Ovary (tissue), 9 donors: Measurements from ENCODE around the gene CHST12. TPM values are rescaled to one million over a fixed set of nuclear protein-coding genes. Genes with fewer than 3 reads are reported as not detected.

Experiments used
- DNase-seq, 5 donors: peaks; one replicate each; pipeline ENCODE4 v3.0.0-alpha.2; 2019 to 2020
- H3K27ac ChIP-seq, 2 donors: fragments of 200-600 bp; one replicate each; pipeline versions ENCODE4 v1.5.1 to v1.8.0; 2019 to 2022
- H3K27me3 ChIP-seq: fragments of 200-600 bp; one replicate; pipeline ENCODE4 v1.8.0; 2022
- H3K36me3 ChIP-seq: fragments of 200-600 bp; sonication (generic); one replicate; pipeline ENCODE4 v1.5.1; 2019
- H3K4me1 ChIP-seq: one replicate; pipeline ENCODE4 v1.8.1; 2013; ENCODE audit warnings: mild to moderate bottlenecking, moderate library complexity; ENCODE audit not compliant: insufficient read depth
- H3K4me3 ChIP-seq: fragments of 200-600 bp; sonication (generic); one replicate; pipeline ENCODE4 v1.5.1; 2017
- H3K9me3 ChIP-seq, 2 donors: fragments of 200-600 bp in 1 of 2; sonication (generic) in 1 of 2; one replicate each; pipeline versions ENCODE4 v1.5.1 to v1.8.1; 2013 to 2019; ENCODE audit warnings: mild to moderate bottlenecking in 1 of 2, moderate library complexity in 1 of 2
- EP300 ChIP-seq: sonication (generic); formaldehyde crosslinking; IDR thresholded peaks from one replicate; pipeline ENCODE4 v1.6.1; 2017; ENCODE audit warnings: antibody characterized with exemption
- POLR2A ChIP-seq: fragments of 450-650 bp; IDR thresholded peaks from one replicate; pipeline ENCODE4 v1.6.1; 2017; ENCODE audit warnings: antibody characterized with exemption, mild to moderate bottlenecking, moderate library complexity
- WGBS, 3 donors: extraction: QIAGEN DNeasy Blood & Tissue Kit in 1 of 3; methylation state at CpG; one replicate each; pipeline versions ENCODE4 v1.1.5 to v1.1.7; 2013 to 2017; 5-methylcytosine and 5-hydroxymethylcytosine counted together
- intact Hi-C, 4 donors: fragments of 100-400 bp; cut with DNase I; formaldehyde crosslinking; loops; one replicate each; pipeline versions ENCODE4 v1.11.0 to v1.15.1; 2022 to 2023
- polyA plus RNA-seq, 2 donors: library from polyadenylated mRNA; stranded (reverse); fragments of 200-250 nt in 1 of 2; fragments of 350-450 nt in 1 of 2; fragmentation: Illumina TruSeq in 1 of 2; extraction: RNeasy Lipid Tissue Mini Kit (QIAGEN cat#74804) in 1 of 2; gene quantifications; one replicate each; pipeline ENCODE4 v1.2.3, GENCODE V29; 2013 to 2014
- total RNA-seq, 7 donors: library from RNA; depleted of rRNA in 2 of 7; stranded (reverse); fragments of >200 nt in 2 of 7; fragmentation: NEBNext Ultra II Directional in 3 of 7; extraction: Animal tissue kit (Norgen Biotek cat#: 25700) in 3 of 7; gene quantifications; one replicate each; pipeline versions ENCODE4 v1.1.0 to v1.2.4, GENCODE V29; 2016 to 2023
- TF ChIP-seq, protein P1 (sequence below), 3 donors: fragments of 450-650 bp in 2 of 3; fragments of 200-600 bp in 1 of 3; IDR thresholded peaks; one replicate each; pipeline versions ENCODE4 v1.5.1 to v1.8.0; 2016 to 2022; ENCODE audit warnings: antibody characterized with exemption in 3 of 3, mild to moderate bottlenecking in 1 of 3
- donor health status: DM: no; HTN: no; CAD: no; lungs with moderate emphysema.
- donor health status: DM: no; HTN: no; CAD: no.
- donor health status: Bipolar disorder and iron deficiency.
- donor health status: DM: yes; HTN: yes; CAD: no.
- donor health status: DM: no; HTN: no; CAD: no.
- donor health status: DM: yes; HTN: yes; CAD: no.

CHST12 gene
- total and polyA plus RNA-seq, 9 donors: 3.9 to 21.7 (median 12.6) TPM

DNA sequence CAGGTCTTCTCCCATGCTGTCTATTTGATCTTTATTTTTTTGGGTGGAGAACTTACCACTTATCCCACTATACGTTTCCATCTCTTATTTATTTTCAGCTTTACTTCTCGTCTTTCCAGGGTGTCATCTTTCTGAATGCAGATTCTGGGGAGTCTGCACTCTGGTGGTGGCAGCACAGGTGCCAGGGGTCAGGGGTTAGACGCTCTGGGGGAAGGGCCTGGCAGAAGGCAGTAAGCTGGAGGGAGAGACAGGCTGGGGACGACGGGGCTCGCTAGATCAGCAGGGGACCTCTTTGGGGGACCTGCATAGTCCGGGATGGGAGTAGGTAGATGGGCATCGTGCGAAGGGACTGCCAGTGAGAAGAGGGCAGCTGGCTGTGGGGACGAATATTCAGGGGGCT lies 22.3 kb downstream of the CHST12 start:
- no peaks in the 10 kb centered on the region for H3K9me3 ChIP-seq
- DNase-seq: no peak
- no peaks in the 10 kb centered on the region for H3K4me1 ChIP-seq
- H3K36me3 ChIP-seq: no peaks in the 10 kb centered on the region
- H3K4me3 ChIP-seq: no peak overlapping the region
- 85 to 89% (median 86%) methylated on average over 10 of the region's 10 CpGs for WGBS, 3 donors
- TF ChIP-seq, protein P1, sequence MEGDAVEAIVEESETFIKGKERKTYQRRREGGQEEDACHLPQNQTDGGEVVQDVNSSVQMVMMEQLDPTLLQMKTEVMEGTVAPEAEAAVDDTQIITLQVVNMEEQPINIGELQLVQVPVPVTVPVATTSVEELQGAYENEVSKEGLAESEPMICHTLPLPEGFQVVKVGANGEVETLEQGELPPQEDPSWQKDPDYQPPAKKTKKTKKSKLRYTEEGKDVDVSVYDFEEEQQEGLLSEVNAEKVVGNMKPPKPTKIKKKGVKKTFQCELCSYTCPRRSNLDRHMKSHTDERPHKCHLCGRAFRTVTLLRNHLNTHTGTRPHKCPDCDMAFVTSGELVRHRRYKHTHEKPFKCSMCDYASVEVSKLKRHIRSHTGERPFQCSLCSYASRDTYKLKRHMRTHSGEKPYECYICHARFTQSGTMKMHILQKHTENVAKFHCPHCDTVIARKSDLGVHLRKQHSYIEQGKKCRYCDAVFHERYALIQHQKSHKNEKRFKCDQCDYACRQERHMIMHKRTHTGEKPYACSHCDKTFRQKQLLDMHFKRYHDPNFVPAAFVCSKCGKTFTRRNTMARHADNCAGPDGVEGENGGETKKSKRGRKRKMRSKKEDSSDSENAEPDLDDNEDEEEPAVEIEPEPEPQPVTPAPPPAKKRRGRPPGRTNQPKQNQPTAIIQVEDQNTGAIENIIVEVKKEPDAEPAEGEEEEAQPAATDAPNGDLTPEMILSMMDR (IDR thresholded peaks at IDR 0.05): no peak
- no peak for TF ChIP-seq EP300
- TF ChIP-seq POLR2A: no peak
- intact Hi-C loops: no loop called here
- H3K27ac ChIP-seq: no peak overlapping the region
- no peaks in the 10 kb centered on the region for H3K27me3 ChIP-seq

DNA sequence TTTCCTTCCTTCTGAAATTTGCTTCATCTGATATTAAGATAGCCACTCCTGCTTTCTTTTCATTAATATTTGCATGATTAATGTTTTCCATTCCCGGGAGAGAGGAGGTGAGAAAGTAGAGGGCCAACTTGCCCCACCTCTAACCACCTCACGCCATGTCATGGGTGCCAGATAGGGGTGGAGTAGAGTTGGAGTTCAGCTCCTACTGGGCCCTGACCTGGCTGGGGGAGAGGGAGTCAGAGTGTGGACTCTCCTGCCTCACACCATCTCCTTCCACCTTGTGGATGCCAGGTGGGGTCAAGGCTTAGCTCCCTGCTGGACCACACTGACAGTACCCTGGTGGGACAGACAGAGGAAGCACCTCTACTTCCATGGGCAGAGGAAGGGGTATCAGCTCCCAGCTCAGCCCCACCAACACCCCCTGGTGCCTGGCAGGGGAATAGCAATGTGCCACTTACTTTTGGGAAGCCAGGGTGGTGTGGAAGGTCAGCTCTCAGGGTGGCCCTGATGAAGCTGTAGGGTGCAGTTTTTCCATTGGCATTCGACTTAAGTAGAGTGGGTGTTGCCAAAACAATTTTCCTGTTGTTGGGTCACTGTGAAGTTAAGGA lies 28.0 kb downstream of the CHST12 start:
- TF ChIP-seq EP300 (no peak), POLR2A (no peak)
- TF ChIP-seq, protein P1 (IDR thresholded peaks at IDR 0.05): no peak
- Histone ChIP-seq H3K4me3 (no peak overlapping the region), H3K27ac (no peak overlapping the region), H3K4me1 (no peaks in the 10 kb centered on the region), H3K36me3 (no peaks in the 10 kb centered on the region), H3K9me3 (no peaks in the 10 kb centered on the region), H3K27me3 (no peaks in the 10 kb centered on the region)
- WGBS, 3 donors: 79 to 94% (median 87%) methylated on average over 3 of the region's 3 CpGs
- intact Hi-C loops: no loop called here
- no peak for DNase-seq

DNA sequence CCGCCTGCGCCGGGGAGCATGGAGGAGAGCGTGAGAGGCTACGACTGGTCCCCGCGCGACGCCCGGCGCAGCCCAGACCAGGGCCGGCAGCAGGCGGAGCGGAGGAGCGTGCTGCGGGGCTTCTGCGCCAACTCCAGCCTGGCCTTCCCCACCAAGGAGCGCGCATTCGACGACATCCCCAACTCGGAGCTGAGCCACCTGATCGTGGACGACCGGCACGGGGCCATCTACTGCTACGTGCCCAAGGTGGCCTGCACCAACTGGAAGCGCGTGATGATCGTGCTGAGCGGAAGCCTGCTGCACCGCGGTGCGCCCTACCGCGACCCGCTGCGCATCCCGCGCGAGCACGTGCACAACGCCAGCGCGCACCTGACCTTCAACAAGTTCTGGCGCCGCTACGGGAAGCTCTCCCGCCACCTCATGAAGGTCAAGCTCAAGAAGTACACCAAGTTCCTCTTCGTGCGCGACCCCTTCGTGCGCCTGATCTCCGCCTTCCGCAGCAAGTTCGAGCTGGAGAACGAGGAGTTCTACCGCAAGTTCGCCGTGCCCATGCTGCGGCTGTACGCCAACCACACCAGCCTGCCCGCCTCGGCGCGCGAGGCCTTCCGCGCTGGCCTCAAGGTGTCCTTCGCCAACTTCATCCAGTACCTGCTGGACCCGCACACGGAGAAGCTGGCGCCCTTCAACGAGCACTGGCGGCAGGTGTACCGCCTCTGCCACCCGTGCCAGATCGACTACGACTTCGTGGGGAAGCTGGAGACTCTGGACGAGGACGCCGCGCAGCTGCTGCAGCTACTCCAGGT lies 29.7 kb downstream of the CHST12 start:
- Histone ChIP-seq H3K9me3 (no peaks in the 10 kb centered on the region), H3K4me3 (no peak overlapping the region), H3K4me1 (no peaks in the 10 kb centered on the region), H3K27me3 (no peaks in the 10 kb centered on the region), H3K27ac (no peak overlapping the region), H3K36me3 (no peaks in the 10 kb centered on the region)
- intact Hi-C loops: no loop called here
- no peak for DNase-seq
- 96 to 98% (median 97%) methylated on average over 85 of the region's 85 CpGs for WGBS, 3 donors
- TF ChIP-seq POLR2A (no peak), EP300 (no peak)

DNA sequence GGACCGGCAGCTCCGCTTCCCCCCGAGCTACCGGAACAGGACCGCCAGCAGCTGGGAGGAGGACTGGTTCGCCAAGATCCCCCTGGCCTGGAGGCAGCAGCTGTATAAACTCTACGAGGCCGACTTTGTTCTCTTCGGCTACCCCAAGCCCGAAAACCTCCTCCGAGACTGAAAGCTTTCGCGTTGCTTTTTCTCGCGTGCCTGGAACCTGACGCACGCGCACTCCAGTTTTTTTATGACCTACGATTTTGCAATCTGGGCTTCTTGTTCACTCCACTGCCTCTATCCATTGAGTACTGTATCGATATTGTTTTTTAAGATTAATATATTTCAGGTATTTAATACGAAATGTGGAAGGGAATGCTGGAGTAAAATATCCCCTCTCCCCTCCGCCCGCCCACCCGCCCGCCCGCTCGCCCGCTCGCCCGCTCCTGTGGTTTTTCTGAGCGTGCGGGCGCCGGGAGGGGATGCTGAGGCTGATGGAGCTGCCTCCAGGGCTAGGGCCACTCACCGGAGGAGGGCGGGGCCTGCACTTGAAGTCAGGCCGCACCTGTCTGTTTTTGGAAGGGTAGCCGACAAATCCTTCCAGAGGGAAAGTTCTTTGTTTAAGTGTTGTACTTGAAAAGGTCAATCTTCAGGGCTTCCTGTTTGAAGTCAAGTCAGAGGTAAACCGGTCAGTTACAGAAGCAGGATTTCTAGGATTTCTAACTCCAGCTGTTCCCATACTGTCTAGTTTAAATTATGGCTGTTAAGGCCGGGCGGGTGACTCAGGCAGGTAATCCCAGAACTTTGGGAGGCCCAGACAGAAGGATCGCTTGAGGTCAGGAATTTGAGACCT lies 30.5 kb downstream of the CHST12 start:
- intact Hi-C loops: no loop called here
- Histone ChIP-seq H3K27me3 (no peaks in the 10 kb centered on the region), H3K27ac (no peak overlapping the region), H3K9me3 (no peaks in the 10 kb centered on the region), H3K36me3 (no peaks in the 10 kb centered on the region), H3K4me1 (no peaks in the 10 kb centered on the region), H3K4me3 (no peak overlapping the region)
- 95% methylated on average over 42 of the region's 42 CpGs for WGBS, 3 donors
- DNase-seq: no peak
- TF ChIP-seq EP300 (no peak), POLR2A (no peak)
- TF ChIP-seq, protein P1 (IDR thresholded peaks at IDR 0.05): no peak
